Measurements from ENCODE around the gene MAFG.

MAFG gene

DNA sequence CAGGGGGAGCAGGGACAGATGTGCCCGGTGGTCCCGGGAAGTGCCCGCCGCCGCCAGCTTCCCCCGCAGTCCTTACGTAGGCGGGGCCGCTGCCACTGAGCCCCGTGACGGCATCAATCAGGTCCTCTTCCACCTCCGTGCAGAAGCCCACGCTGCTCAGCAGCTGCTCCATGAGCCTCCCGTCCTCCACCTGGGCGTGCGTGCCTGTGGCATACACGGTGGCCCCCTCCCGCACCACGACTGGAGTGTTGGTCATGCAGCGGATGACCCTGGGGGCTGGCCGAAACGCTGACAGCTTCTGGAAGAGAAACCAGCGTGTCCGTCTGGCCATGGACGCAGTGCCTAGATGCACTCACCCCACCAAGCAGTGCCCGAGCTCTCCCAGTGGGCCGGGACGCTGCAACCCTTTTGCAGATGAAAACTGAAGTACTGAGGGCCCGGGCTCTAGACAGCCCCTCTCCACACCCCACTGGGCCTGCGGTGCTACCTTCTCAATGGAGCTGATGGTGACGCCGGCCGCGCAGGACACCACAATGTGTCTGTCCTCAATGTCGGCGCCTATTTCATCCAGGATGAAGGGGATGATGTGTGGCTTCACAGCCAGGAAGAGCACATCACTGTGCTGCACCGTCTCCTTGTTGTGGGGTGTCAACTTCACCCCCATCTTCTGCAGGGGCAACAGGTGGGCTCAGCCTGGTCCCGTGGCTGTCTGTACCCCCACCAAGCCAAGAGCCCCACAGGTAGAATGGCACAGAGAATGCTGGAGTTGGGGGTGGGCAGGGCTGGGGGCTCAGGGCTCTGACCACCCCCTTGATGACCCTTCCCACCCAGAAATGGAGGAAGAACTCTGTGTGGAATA is 7.5 kb upstream of the MAFG start:
- DNase-seq: no peak

- no peak for DNase-seq
These were observed 6.7 kb upstream of the MAFG start for GRCh38 chr17:81934098-81934757.

DNA sequence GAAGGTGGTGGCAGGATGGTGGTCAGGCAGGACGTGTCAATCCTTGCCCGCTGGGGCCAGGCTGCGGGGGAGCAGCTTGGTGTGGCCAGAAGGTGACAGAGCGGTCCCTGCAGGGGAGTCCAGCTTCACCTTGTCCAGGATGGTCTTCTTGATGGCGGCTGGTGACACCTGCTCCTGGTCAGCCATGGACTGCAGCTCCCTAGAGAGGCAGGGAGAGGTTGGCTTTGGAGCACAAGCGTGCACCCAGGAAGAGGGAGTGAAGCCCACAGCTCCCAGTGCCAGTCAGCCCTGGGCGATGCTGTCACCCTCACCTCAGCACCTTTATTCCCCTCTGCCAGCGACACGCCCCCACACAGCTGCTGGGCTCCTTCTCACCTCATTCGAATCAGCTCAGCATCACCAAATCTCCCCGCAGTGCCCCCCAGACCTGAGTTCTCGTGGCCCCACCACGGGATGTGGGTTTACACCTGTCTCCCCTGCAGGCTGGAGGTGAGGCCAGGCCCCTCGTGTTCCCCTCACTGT is 5.7 kb upstream of the MAFG start:
- no peak for DNase-seq

GRCh38 chr17:81932333-81932983 is 4.9 kb upstream of the MAFG start:
- no peak for DNase-seq

- no peak for DNase-seq
These were observed 4.2 kb upstream of the MAFG start for GRCh38 chr17:81931557-81932332.

DNA sequence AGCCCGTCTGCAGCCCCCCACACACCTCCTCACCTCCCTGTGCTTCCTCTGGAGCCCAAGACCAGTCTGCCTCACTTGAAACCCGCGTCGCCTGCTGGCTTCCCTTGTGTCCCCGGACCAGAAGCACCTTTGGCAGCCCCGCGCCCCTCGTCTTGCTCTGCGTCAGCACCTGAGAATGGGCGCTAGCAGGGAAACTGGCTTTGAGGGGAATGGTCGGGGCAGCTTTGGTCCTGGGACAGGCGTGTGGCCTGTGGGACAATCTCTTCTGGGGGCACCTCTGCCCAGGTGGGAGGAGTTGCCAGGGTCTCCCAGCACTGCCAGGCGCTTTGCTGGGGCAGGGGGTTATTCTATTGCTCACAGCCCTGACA is 3.6 kb upstream of the MAFG start:
- peak; percentile 28 for DNase-seq

- no peak for DNase-seq
These were observed 2.9 kb upstream of the MAFG start for GRCh38 chr17:81930142-81931125.

- no peak for DNase-seq
These were observed 2.0 kb upstream of the MAFG start for GRCh38 chr17:81929253-81930141.

- DNase-seq: no peak
These were observed 1.2 kb upstream of the MAFG start for GRCh38 chr17:81928544-81929252.

GRCh38 chr17:81927152-81927652 is 333 bp downstream of the MAFG start:
- DNase-seq: no peak

GRCh38 chr17:81926451-81927151 is 934 bp downstream of the MAFG start:
- DNase-seq: peak; percentile 78

DNA sequence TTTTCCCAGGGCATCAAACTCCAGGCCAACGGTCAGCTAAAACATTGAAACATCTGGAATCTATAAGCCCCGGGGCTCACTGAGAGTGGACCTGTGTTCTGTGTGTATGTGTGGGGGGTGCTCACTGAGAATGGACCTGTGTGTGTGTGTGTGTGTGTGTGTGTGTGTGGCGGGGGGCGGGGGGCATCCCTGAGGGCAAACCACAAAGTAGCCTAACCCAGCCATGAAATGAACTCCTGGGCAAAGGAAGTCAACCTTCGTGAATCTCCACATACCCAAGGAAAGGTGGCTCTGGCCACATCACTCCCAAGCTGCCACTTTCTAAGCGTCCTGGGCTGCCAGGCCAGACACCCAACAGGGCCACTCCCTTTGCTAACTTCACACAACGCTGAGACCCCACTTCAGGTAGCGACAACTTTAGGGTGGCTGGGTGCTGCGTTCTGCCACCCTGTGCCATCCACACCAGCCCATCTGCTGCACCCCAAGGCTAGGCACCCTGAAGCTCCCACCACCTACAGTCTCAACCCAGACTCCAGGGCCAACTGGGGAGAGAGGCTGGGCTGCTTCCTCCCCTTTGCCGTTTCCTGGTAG is 1.6 kb downstream of the MAFG start:
- DNase-seq: peak; percentile 32

GRCh38 chr17:81924557-81925532 is 2.7 kb downstream of the MAFG start:
- peak; percentile 96 for DNase-seq

GRCh38 chr17:81923302-81924260 is 4.0 kb downstream of the MAFG start:
- peak; percentile 86 for DNase-seq

DNA sequence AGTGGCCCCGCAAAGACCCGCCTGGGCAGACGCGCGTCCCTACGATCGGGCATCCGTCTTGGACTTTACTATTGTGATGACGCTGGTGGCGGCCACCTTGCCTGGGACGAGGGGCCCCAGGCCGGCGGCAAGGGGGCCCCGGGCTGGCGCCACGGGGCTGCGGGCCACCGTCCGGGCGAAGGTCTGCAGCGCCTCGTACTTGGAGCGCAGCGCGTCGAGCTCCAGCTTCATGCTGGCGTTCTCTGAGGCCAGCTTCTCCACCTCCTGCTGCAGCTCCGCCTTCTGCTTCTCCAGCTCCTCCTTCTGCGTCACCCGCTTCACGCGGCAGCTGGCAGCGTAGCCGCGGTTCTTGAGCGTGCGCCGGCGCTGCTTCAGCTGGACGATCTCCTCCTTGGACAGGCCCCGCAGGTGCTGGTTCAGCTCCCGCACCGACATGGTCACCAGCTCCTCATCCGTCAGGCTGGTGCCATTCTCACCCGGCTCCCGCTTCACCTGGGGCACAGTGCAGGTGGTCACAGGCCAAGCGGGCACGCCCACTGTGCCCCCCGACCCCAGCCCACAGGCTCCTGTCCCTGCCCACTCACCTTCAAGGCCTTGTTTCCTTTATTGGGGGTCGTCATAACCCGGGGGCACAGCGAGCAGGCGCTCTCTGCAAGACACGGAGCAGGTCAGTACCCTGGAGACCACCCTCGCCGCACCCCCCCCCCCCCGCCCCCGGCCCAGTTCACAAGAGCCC is 4.8 kb downstream of the MAFG start:
- DNase-seq: no peak

All from RPMI8226 (cell line).